HG03039 (cell line): ENCODE results near the gene WFIKKN1.

Source experiments
- ATAC-seq: cut with Tn5 transposase; IDR thresholded peaks from one replicate; pipeline ENCODE4 v1.9.1; 2021; ENCODE audit warnings: mild to moderate bottlenecking, moderate library complexity; ENCODE audit not compliant: unreplicated experiment

Gene WFIKKN1

GRCh38 chr16:682493-683395 lies 52.0 kb downstream of the WFIKKN1 start:
- ATAC-seq = no peak

GRCh38 chr16:683396-684070 lies 52.7 kb downstream of the WFIKKN1 start:
- peak; percentile 1 for ATAC-seq
